Pancreas (tissue), 10 donors: ENCODE data around the gene CEP170B. TPM values are rescaled to one million over a fixed set of nuclear protein-coding genes. Genes with fewer than 3 reads are reported as not detected.

ENCODE experiments used
- ATAC-seq, 4 donors: fragments of 200-7000 bp; cut with Tn5 transposase; one replicate each; pipeline versions ENCODE4 v1.8.0 to v1.9.1; 2020; ENCODE audit warnings: mild to moderate bottlenecking in 4 of 4, moderate library complexity in 4 of 4
- DNase-seq, 6 donors: peaks; one replicate each; pipeline ENCODE4 v3.0.0-alpha.2; 2020
- FAIRE-seq: peaks from 2 replicates; lab custom pipeline; 2012; peaks lifted over from hg19 to GRCh38; lab: Jason Lieb, UNC
- H3K27ac ChIP-seq, 4 donors: fragments of 200-600 bp; sonication (generic); 1 replicate in 3 of 4; 2 replicates in 1 of 4; pipeline versions ENCODE4 v1.5.0 to v1.8.0; 2020
- H3K27me3 ChIP-seq, 4 donors: fragments of 200-600 bp; one replicate each; pipeline ENCODE4 v1.8.0; 2021
- H3K36me3 ChIP-seq, 3 donors: fragments of 200-600 bp; sonication (generic) in 1 of 3; one replicate each; pipeline versions ENCODE4 v1.5.0 to v1.8.0; 2020 to 2021
- H3K4me1 ChIP-seq, 3 donors: fragments of 200-600 bp; one replicate each; pipeline ENCODE4 v1.8.0; 2021
- H3K4me3 ChIP-seq, 4 donors: fragments of 200-600 bp; sonication (generic) in 2 of 4; one replicate each; pipeline versions ENCODE4 v1.5.0 to v1.8.0; 2020 to 2021
- H3K9me3 ChIP-seq, 4 donors: fragments of 200-600 bp; one replicate each; pipeline ENCODE4 v1.8.0; 2021
- CTCF ChIP-seq, 4 donors: fragments of 200-600 bp; sonication (generic) in 3 of 4; IDR thresholded peaks; one replicate each; pipeline versions ENCODE4 v1.5.0 to v1.8.0; 2021; ENCODE audit warnings: antibody characterized with exemption in 4 of 4
- WGBS, 2 donors: extraction: QIAGEN DNeasy Blood & Tissue Kit; methylation state at CpG; one replicate each; pipeline ENCODE4 v1.1.7; 2013; 5-methylcytosine and 5-hydroxymethylcytosine counted together
- intact Hi-C, 3 donors: fragments of 100-400 bp; cut with DNase I; formaldehyde crosslinking; loops; one replicate each; pipeline versions ENCODE4 v1.11.1 to v1.14.2; 2022
- polyA plus RNA-seq, 2 donors: library from polyadenylated mRNA; stranded (reverse); fragments of 200-250 nt; gene quantifications; one replicate each; pipeline ENCODE4 v1.2.3, GENCODE V29; 2013
- total RNA-seq, 6 donors: library from RNA; stranded (reverse); fragmentation: NEBNext Ultra II Directional in 4 of 6; extraction: Animal tissue kit (Norgen Biotek cat#: 25700) in 4 of 6; gene quantifications; one replicate each; pipeline versions ENCODE4 v1.2.1 to v1.2.4, GENCODE V29; 2021 to 2023
- donor health status: healthy with polysubstance abuse.
- donor health status: DM: no; HTN: no; CAD: no; lungs with moderate emphysema.
- donor health status: DM: no; HTN: no; CAD: no.
- donor health status: control.
- donor health status: control.
- donor health status: Bipolar disorder and iron deficiency.
- donor health status: DM: yes; HTN: yes; CAD: no.
- donor health status: DM: no; HTN: no; CAD: no.
- donor health status: DM: no; HTN: no; CAD: no.
- donor health status: DM: yes; HTN: yes; CAD: no.

The CEP170B gene
- total and polyA plus RNA-seq, 8 donors = 17.7 to 43.8 (median 21.9) TPM

DNA sequence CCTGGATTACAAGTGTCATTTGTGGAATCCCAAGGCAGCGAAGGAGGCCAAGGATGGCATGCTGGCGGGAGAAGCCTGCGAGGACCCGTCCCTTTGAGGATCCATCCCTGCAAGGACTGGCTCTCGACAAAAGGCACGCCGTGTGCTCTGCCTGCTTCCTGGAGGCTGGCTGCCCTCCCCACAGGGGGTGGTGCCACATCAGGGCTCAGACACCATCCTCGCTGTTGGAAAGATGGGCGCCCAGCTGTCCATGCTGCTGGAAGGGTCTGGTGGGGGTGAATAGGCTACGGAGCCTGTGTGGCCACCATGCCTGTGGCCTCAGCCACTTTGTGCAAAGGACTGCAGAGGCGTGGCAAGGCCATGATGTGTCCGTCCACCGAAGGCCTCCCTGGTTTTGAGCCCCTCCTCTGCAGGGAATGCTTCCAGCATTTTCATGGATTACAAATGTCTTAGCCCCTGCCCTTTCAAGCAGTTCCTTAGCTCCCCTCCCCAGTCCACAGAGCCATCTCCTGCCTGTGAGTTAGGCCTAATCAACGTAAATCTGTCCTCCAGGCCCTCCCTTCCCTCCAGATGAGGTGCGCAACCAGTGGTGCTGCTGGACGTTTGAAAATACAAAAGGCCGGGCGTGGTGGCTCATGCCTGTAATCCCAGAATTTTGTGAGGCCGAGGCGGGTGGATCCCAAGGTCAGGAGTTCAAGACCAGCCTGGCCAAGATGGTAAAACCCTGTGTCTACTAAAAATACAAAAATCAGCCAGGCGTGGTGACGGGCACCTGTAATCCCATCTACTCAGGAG, 42.0 kb upstream of the CEP170B start:
- intact Hi-C loops = loop anchor here in 2 of 3 donors (2.0 to 5.0 kb wide), 2 partner anchors 51 to 54 kb away; no protein-coding TSS in a partner anchor
- Histone ChIP-seq H3K27ac (no peak overlapping the region), H3K27me3 (no peaks in the 10 kb centered on the region), H3K4me3 (no peak overlapping the region), H3K9me3 (no peaks in the 10 kb centered on the region), H3K4me1 (peaks cover 0 to 10% (median 8%) of the 10 kb centered on the region in 3 donors), H3K36me3 (no peaks in the 10 kb centered on the region)
- 82 to 85% methylated on average over 22 of the region's 22 CpGs for WGBS, 2 donors
- TF ChIP-seq CTCF (IDR thresholded peaks at IDR 0.05) = no peak
- ATAC-seq (no peak), DNase-seq (peak in 4 of 6 donors; percentile 8 to 46 (median 16)), FAIRE-seq (no peak)

DNA sequence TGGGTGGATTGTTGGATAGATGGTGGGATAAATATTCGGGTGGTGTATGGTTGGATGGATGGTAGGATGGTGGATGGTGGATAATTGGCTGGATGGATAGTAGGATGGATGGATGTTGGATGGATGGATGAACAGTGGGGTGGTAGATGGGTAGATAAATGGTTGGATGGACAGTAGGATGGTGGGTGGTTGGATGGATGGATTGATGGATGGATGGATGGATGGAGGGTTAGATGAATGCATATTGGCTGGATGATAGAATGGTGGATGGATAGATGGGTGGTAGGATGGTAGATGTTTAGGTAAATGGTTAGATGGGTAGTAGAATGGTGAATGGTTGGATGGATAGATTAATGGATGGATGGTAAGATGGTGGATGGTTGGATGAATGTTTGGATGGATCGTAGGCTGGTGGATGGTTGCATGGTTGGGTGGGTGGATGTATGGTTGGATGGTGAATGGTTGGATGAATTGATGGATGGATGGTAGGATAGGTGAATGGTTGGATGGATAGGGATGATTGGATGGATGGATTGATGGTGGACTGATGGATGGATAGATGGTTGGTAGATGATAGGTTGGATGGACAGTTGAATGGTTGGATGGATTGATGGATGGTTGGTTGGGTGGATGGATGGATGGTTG, 40.6 kb upstream of the CEP170B start:
- Histone ChIP-seq H3K36me3 (no peaks in the 10 kb centered on the region), H3K4me1 (peaks cover 0 to 10% (median 8%) of the 10 kb centered on the region in 3 donors), H3K4me3 (no peak overlapping the region), H3K27me3 (no peaks in the 10 kb centered on the region), H3K27ac (no peak overlapping the region), H3K9me3 (no peaks in the 10 kb centered on the region)
- DNase-seq (no peak), ATAC-seq (no peak), FAIRE-seq (no peak)
- intact Hi-C loops = loop anchor here in 1 of 3 donors (5.0 kb wide), 1 partner anchor 52 kb away; no protein-coding TSS in a partner anchor
- TF ChIP-seq CTCF (IDR thresholded peaks at IDR 0.05) = no peak
- 95 to 100% methylated on average over 2 of the region's 2 CpGs for WGBS, 2 donors

- Histone ChIP-seq H3K36me3 (no peaks in the 10 kb centered on the region), H3K27me3 (no peaks in the 10 kb centered on the region), H3K27ac (no peak overlapping the region), H3K4me1 (peaks cover 0 to 10% (median 8%) of the 10 kb centered on the region in 3 donors), H3K9me3 (no peaks in the 10 kb centered on the region), H3K4me3 (peak overlapping the region; percentile 33 to 65 (median 51))
- DNase-seq = peak; percentile 86 to 100 (median 94)
- 0% methylated on average over 36 to 53 of the region's 54 CpGs for WGBS, 2 donors
- intact Hi-C loops = no loop called here
- ATAC-seq = peak; percentile 90 to 95 (median 94)
- FAIRE-seq = no peak
- TF ChIP-seq CTCF (IDR thresholded peaks at IDR 0.05) = peak; percentile 86 to 95 (median 90)
Observed at GRCh38 chr14:104826189-104826860, 38.7 kb upstream of the CEP170B start.

DNA sequence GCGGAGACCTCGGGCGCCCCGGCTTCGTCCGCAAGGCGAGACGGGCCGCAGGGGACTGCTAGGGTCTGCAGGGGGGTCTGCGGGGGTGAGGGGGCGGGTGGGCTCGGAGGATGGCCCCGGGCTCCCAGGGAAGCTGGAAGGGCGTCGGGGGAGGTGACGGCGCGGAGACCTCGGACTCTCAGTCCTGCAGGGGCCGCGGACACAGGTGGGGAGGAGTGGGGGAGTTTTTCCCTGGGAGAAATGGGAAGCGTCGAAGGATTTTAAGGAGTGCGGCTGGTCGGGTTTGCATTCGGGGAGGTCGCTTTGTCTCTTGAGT, 38.2 kb upstream of the CEP170B start:
- Histone ChIP-seq H3K4me1 (peaks cover 0 to 10% (median 8%) of the 10 kb centered on the region in 3 donors), H3K27ac (peak overlapping the region in 2 of 4 donors; percentile 42 to 53), H3K36me3 (no peaks in the 10 kb centered on the region), H3K27me3 (no peaks in the 10 kb centered on the region), H3K4me3 (peak overlapping the region; percentile 19 to 65 (median 42)), H3K9me3 (no peaks in the 10 kb centered on the region)
- peak in 1 of 4 donors; percentile 3 for ATAC-seq
- intact Hi-C loops = no loop called here
- WGBS, 2 donors = 2 to 5% methylated on average over 27 of the region's 27 CpGs
- TF ChIP-seq CTCF (IDR thresholded peaks at IDR 0.05) = no peak
- DNase-seq = no peak
- FAIRE-seq = no peak
